K562 treated with DMSO at 1 percent for 48 hours (cell line): ENCODE measurements around the gene SPACA5. TPM values are rescaled to one million over a fixed set of nuclear protein-coding genes. Genes with fewer than 3 reads are reported as not detected.

ENCODE experiments used
- total RNA-seq: library from RNA; unstranded; fragments of 300-600 nt; gene quantifications from 2 replicates; pipeline ENCODE4 v1.2.3, GENCODE V29; 2022; ENCODE audit warnings: low replicate concordance; ENCODE audit errors: extremely low read depth

SPACA5 gene
- not detected in 2 replicates for total RNA-seq

DNA sequence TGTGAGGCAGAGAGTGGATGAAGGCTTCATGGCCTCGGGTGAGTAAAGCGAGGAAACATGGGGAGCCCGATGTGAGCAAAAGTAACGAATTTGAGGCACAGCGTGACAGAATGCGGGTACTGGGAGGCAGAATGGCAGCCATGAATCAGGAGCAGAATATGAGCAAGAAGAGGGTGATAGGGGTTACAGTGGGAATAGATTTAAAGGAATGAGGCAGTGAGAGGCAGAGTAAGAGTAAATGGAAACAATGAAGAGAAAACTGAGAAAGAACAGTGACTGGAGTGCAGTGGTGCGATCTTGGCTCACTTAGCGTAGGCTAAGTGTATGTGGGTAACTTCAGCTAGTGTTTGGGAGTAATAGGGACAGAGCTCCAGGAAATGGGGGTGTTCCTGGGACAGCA lies at the start of gene SPACA5:
TSS of gene SPACA5 (plus strand) at position 301 of the 400 bp plus-strand sequence. CDS start 815 bp downstream, outside the sequence.

GRCh38 chrX:48003758-48004457 lies 2.9 kb upstream of the SPACA5 start, which contains the start of gene ZNF182:
Gene ZNF182, minus strand, starts transcription at chrX:48003989. Its CDS starts 1,380 bp downstream, at chrX:48002609.

Other genes with a start within 250 kb of the SPACA5 start
- not detected in 2 replicates for gene ZNF81, start 170.1 kb upstream of the SPACA5 start, total RNA-seq
- not detected in 2 replicates for gene ZNF182, start 3.0 kb upstream of the SPACA5 start, total RNA-seq
- not detected in 2 replicates for gene ZNF630, start 64.7 kb downstream of the SPACA5 start, total RNA-seq
- gene SPACA5B, start 123.6 kb downstream of the SPACA5 start, total RNA-seq, result not detected in 2 replicates
- gene SSX5, start 189.8 kb downstream of the SPACA5 start, total RNA-seq, result not detected in 2 replicates
- not detected in 2 replicates for gene SSX1, start 248.4 kb downstream of the SPACA5 start, total RNA-seq